CD4-positive, alpha-beta memory T cell (primary cell): ENCODE measurements around the gene DNAL1. TPM values are rescaled to one million over a fixed set of nuclear protein-coding genes. Genes with fewer than 3 reads are reported as not detected.
A peak's percentile ranks its signal among the peaks of the same experiment; 100 is the strongest.

Experiments used
- CTCF ChIA-PET: fragments of 350-600 bp; sonication (Branson Sonifier 250); formaldehyde crosslinking; loops from one replicate; lab custom pipeline; 2021; ENCODE audit warnings: inconsistent platforms; ENCODE audit not compliant: partially characterized antibody; lab: Charles Lee
- POLR2A ChIA-PET: fragments of 350-600 bp; sonication (Branson Sonifier 250); formaldehyde crosslinking; loops from one replicate; lab custom pipeline; 2021; ENCODE audit not compliant: partially characterized antibody; lab: Charles Lee
- DNase-seq, 5 donors: peaks; one replicate each; pipeline versions ENCODE4 v3.0.0 to v3.0.0-alpha.2; 2020 to 2022; ENCODE audit warnings: mixed read lengths in 1 of 5
- H3K27ac ChIP-seq: one replicate; pipeline ENCODE4 v1.7.0; 2013; ENCODE audit warnings: low read depth, low read length
- H3K27me3 ChIP-seq: 2 replicates; pipeline ENCODE4 v1.7.0; 2013; ENCODE audit warnings: mild to moderate bottlenecking, low read length, moderate library complexity; ENCODE audit not compliant: insufficient read depth
- H3K36me3 ChIP-seq: 2 replicates; pipeline ENCODE4 v1.7.0; 2013; ENCODE audit warnings: mild to moderate bottlenecking, low read length, moderate library complexity; ENCODE audit not compliant: insufficient read depth
- H3K4me1 ChIP-seq: 2 replicates; pipeline ENCODE4 v1.7.0; 2013; ENCODE audit warnings: mild to moderate bottlenecking, low read length, moderate library complexity; ENCODE audit not compliant: insufficient read depth
- H3K4me3 ChIP-seq, 2 donors: one replicate each; pipeline ENCODE4 v1.7.0; 2013; ENCODE audit warnings: low read length in 2 of 2, mild to moderate bottlenecking in 1 of 2
- H3K9me3 ChIP-seq, 2 donors: one replicate each; pipeline ENCODE4 v1.7.0; 2013; ENCODE audit warnings: low read length in 2 of 2, control low read depth in 1 of 2; ENCODE audit not compliant: control insufficient read depth in 1 of 2
- H3K27ac Mint-ChIP-seq, 7 donors: one replicate each; pipeline ENCODE4 v1.8.0; 2020 to 2021; ENCODE audit warnings: mixed read lengths in 7 of 7, mild to moderate bottlenecking in 6 of 7, inconsistent platforms in 3 of 7, moderate library complexity in 3 of 7
- H3K27me3 Mint-ChIP-seq, 2 donors: one replicate each; pipeline ENCODE4 v1.8.0; 2020 to 2021; ENCODE audit warnings: mixed read lengths in 2 of 2
- H3K36me3 Mint-ChIP-seq, 2 donors: one replicate each; pipeline ENCODE4 v1.8.0; 2020 to 2021; ENCODE audit warnings: mixed read lengths in 2 of 2, inconsistent platforms in 1 of 2, mild to moderate bottlenecking in 1 of 2
- H3K4me1 Mint-ChIP-seq, 4 donors: one replicate each; pipeline ENCODE4 v1.8.0; 2020 to 2021; ENCODE audit warnings: mixed read lengths in 4 of 4, mild to moderate bottlenecking in 1 of 4
- H3K4me3 Mint-ChIP-seq, 8 donors: one replicate each; pipeline ENCODE4 v1.8.0; 2020 to 2021; ENCODE audit warnings: mixed read lengths in 8 of 8, mild to moderate bottlenecking in 7 of 8, moderate library complexity in 6 of 8, inconsistent platforms in 3 of 8
- H3K9me3 Mint-ChIP-seq, 8 donors: one replicate each; pipeline ENCODE4 v1.8.0; 2020 to 2021; ENCODE audit warnings: mixed read lengths in 8 of 8, mild to moderate bottlenecking in 5 of 8, inconsistent platforms in 3 of 8, moderate library complexity in 1 of 8
- intact Hi-C: fragments of 100-400 bp; cut with micrococcal nuclease; formaldehyde crosslinking; loops from one replicate; pipeline ENCODE4 v1.15.1; 2023
- polyA plus RNA-seq, 2 donors: library from polyadenylated mRNA; unstranded; fragments of 300-500 nt; fragmentation: Illumina TruSeq; gene quantifications; one replicate each; pipeline ENCODE4 v1.2.3, GENCODE V29; 2021
- total RNA-seq, 2 experiments: library from RNA; stranded (reverse); gene quantifications; one replicate each; pipeline ENCODE4 v1.2.3, GENCODE V29; 2021

Gene DNAL1
- total RNA-seq = 1 to 10 TPM; 5.4 to 7.8 TPM
- 1 to 10 TPM; 8.4 to 8.6 TPM for polyA plus RNA-seq

GRCh38 chr14:73644531-73645247 is at the start of gene DNAL1:
TSS of gene DNAL1 (plus strand) at chr14:73644986. CDS start at chr14:73645040, 54 bp downstream.
- Mint-ChIP-seq H3K27ac (peak within 1 kb of the TSS; percentile 76 to 97 (median 97)), H3K9me3 (no peaks in the 10 kb centered on the region), H3K4me1 (peaks cover 11 to 19% (median 17%) of the 10 kb centered on the region in 4 donors), H3K36me3 (peaks cover 0 to 4% of the 10 kb centered on the region in 2 donors), H3K4me3 (peak within 1 kb of the TSS; percentile 89 to 99 (median 95)), H3K27me3 (no peaks in the 10 kb centered on the region)
- CTCF ChIA-PET = interaction anchor here (0.8 to 2.3 kb wide), 6 partner anchors 12 to 181 kb away, joined by 3 to 18 read pairs (median 4); no protein-coding TSS in a partner anchor
- intact Hi-C loops = loop anchor here (1.0 kb wide), 1 partner anchor 70 kb away; the partner anchor contains the start of gene PNMA1
- Histone ChIP-seq H3K9me3 (no peaks in the 10 kb centered on the region), H3K27ac (peak within 1 kb of the TSS; percentile 64), H3K27me3 (no peaks in the 10 kb centered on the region), H3K36me3 (no peaks in the 10 kb centered on the region), H3K4me1 (peaks cover 11% of the 10 kb centered on the region), H3K4me3 (peak within 1 kb of the TSS; percentile 73 to 81)
- POLR2A ChIA-PET = interaction anchor here (0.5 to 2.6 kb wide), 13 partner anchors 9 to 509 kb away, joined by 3 to 17 read pairs (median 4); partner anchors contain the start of genes ACOT2, ACOT4, ACOT6 and PSEN1
- DNase-seq = peak; percentile 88 to 90 (median 89)

GRCh38 chr14:73599499-73599898 is 45.3 kb upstream of the DNAL1 start:
- no peaks in the 10 kb centered on the region for H3K9me3 ChIP-seq
- Mint-ChIP-seq H3K27me3 (peaks cover 0 to 1% of the 10 kb centered on the region in 2 donors), H3K4me1 (peaks cover 0 to 4% (median 0%) of the 10 kb centered on the region in 4 donors), H3K4me3 (no peak overlapping the region), H3K9me3 (no peaks in the 10 kb centered on the region), H3K36me3 (peaks cover 7 to 12% of the 10 kb centered on the region in 2 donors), H3K27ac (no peak overlapping the region)
- DNase-seq = no peak
- H3K4me1 ChIP-seq = no peaks in the 10 kb centered on the region
- no peaks in the 10 kb centered on the region for H3K27me3 ChIP-seq
- intact Hi-C loops = no loop called here
- no peaks in the 10 kb centered on the region for H3K36me3 ChIP-seq
- H3K4me3 ChIP-seq = no peak overlapping the region
- no peak overlapping the region for H3K27ac ChIP-seq
- ChIA-PET CTCF (no interaction called here), POLR2A (interaction anchor here (2.4 kb wide), 1 partner anchor 13 kb away, joined by 7 read pairs; the partner anchor contains the start of gene ACOT6)

DNA sequence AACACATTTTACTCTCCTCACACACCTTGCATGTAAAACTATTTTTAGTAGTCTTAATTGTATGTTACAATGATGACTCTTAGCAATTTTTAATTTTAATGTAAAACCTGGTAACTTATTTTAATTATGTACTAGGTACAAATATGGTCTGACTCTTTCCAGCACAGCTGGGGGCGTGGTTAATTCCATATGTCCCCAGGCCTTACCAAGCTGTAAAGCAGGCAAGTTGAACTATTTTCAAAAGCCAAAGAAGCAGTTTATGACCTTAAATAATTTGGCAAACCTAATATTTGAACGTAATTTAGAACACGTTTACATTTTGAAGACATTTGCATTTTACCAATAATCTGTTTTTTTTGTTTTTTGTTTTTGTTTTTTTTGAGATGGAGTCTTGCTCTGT is 41.8 kb upstream of the DNAL1 start:
- no peaks in the 10 kb centered on the region for H3K36me3 ChIP-seq
- Mint-ChIP-seq H3K9me3 (no peaks in the 10 kb centered on the region), H3K4me3 (no peak overlapping the region), H3K36me3 (no peaks in the 10 kb centered on the region), H3K27me3 (peaks cover 0 to 3% of the 10 kb centered on the region in 2 donors), H3K4me1 (peaks cover 0 to 4% (median 0%) of the 10 kb centered on the region in 4 donors), H3K27ac (no peak overlapping the region)
- H3K4me1 ChIP-seq = no peaks in the 10 kb centered on the region
- no peak overlapping the region for H3K27ac ChIP-seq
- DNase-seq = no peak
- ChIA-PET CTCF (no interaction called here), POLR2A (no interaction called here)
- intact Hi-C loops = no loop called here
- H3K9me3 ChIP-seq = no peaks in the 10 kb centered on the region
- no peaks in the 10 kb centered on the region for H3K27me3 ChIP-seq
- no peak overlapping the region for H3K4me3 ChIP-seq

- DNase-seq = no peak
Observed at GRCh38 chr14:73606271-73606670, 38.5 kb upstream of the DNAL1 start.

GRCh38 chr14:73607241-73607640 is 37.5 kb upstream of the DNAL1 start:
- intact Hi-C loops = no loop called here
- Histone ChIP-seq H3K4me3 (no peak overlapping the region), H3K9me3 (no peaks in the 10 kb centered on the region), H3K27me3 (no peaks in the 10 kb centered on the region), H3K36me3 (no peaks in the 10 kb centered on the region), H3K27ac (no peak overlapping the region), H3K4me1 (no peaks in the 10 kb centered on the region)
- peaks cover 0 to 3% (median 1%) of the 10 kb centered on the region in 4 donors for H3K4me1 Mint-ChIP-seq
- POLR2A ChIA-PET = no interaction called here
- peaks cover 0 to 3% of the 10 kb centered on the region in 2 donors for H3K27me3 Mint-ChIP-seq
- CTCF ChIA-PET = no interaction called here
- H3K4me3 Mint-ChIP-seq = no peak overlapping the region
- H3K9me3 Mint-ChIP-seq = no peaks in the 10 kb centered on the region
- DNase-seq = no peak
- no peaks in the 10 kb centered on the region for H3K36me3 Mint-ChIP-seq
- no peak overlapping the region for H3K27ac Mint-ChIP-seq

More at GRCh38 chr14:73606271-73606670, 38.5 kb upstream of the DNAL1 start:
- Histone ChIP-seq H3K27ac (no peak overlapping the region), H3K36me3 (no peaks in the 10 kb centered on the region), H3K4me1 (no peaks in the 10 kb centered on the region), H3K27me3 (no peaks in the 10 kb centered on the region), H3K9me3 (no peaks in the 10 kb centered on the region), H3K4me3 (no peak overlapping the region)
- Mint-ChIP-seq H3K4me1 (peaks cover 0 to 4% (median 0%) of the 10 kb centered on the region in 4 donors), H3K9me3 (no peaks in the 10 kb centered on the region), H3K27ac (no peak overlapping the region), H3K36me3 (no peaks in the 10 kb centered on the region), H3K4me3 (no peak overlapping the region), H3K27me3 (peaks cover 0 to 3% of the 10 kb centered on the region in 2 donors)
- ChIA-PET POLR2A (no interaction called here), CTCF (no interaction called here)
- intact Hi-C loops = no loop called here

DNA sequence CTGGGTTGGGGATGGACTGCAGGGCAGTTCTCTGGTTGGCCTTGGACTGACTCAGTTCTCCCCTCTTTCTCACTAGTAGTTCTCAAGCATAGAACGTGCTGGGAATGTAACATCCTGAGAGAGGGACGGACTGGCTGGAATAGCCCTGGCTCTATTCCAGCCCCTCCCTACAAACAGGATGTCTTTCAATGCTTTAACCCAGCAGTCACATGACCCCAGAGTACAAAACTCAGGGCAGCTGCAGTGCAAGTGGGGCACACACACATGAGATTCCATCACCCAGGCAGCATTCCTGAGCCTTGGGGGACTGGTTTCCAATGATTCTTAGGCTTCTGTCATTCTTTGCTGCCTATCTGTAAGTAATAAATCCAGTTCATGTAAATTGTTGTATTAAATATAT is 34.1 kb upstream of the DNAL1 start:
- intact Hi-C loops = no loop called here
- POLR2A ChIA-PET = interaction anchor here (0.6 to 4.7 kb wide), 3 partner anchors 42 to 120 kb away, joined by 3 to 71 read pairs (median 34); partner anchors contain the start of genes ACOT2 and RIOX1
- no peak for DNase-seq
- Histone ChIP-seq H3K4me1 (peaks cover 3% of the 10 kb centered on the region), H3K36me3 (no peaks in the 10 kb centered on the region), H3K4me3 (no peak overlapping the region), H3K9me3 (no peaks in the 10 kb centered on the region), H3K27ac (no peak overlapping the region), H3K27me3 (no peaks in the 10 kb centered on the region)
- no peak overlapping the region for H3K4me3 Mint-ChIP-seq
- no peaks in the 10 kb centered on the region for H3K27me3 Mint-ChIP-seq
- no peaks in the 10 kb centered on the region for H3K9me3 Mint-ChIP-seq
- peaks cover 0 to 6% (median 3%) of the 10 kb centered on the region in 4 donors for H3K4me1 Mint-ChIP-seq
- H3K36me3 Mint-ChIP-seq = no peaks in the 10 kb centered on the region
- CTCF ChIA-PET = interaction anchor here (0.7 kb wide), 1 partner anchor 177 kb away, joined by 4 read pairs; no protein-coding TSS in a partner anchor
- H3K27ac Mint-ChIP-seq = peak overlapping the region in 1 of 7 donors; percentile 4
